Liver (tissue), 9 donors: Measurements from ENCODE around the gene RNF126. TPM values are rescaled to one million over a fixed set of nuclear protein-coding genes. Genes with fewer than 3 reads are reported as not detected.

ENCODE experiments used
- DNase-seq: peaks from one replicate; pipeline ENCODE4 v3.0.0-alpha.2; 2017; ENCODE audit warnings: low spot score
- H3K27ac ChIP-seq, 2 donors: one replicate each; pipeline ENCODE4 v1.7.0; 2013; ENCODE audit warnings: inconsistent platforms in 2 of 2, low read length in 2 of 2, control low read depth in 1 of 2, low read depth in 1 of 2, mild to moderate bottlenecking in 1 of 2
- H3K27me3 ChIP-seq, 4 donors: one replicate each; pipeline versions ENCODE4 v1.6.1 to v1.7.0; 2013; ENCODE audit warnings: low read length in 3 of 4, inconsistent platforms in 1 of 4, mild to moderate bottlenecking in 1 of 4, moderate library complexity in 1 of 4; ENCODE audit not compliant: control insufficient read depth in 4 of 4, insufficient read depth in 4 of 4
- H3K36me3 ChIP-seq, 4 donors: one replicate each; pipeline versions ENCODE4 v1.6.1 to v1.7.0; 2013; ENCODE audit warnings: low read length in 3 of 4, mild to moderate bottlenecking in 3 of 4, low read depth in 1 of 4, moderate library complexity in 1 of 4; ENCODE audit not compliant: control insufficient read depth in 4 of 4, insufficient read depth in 3 of 4
- H3K4me1 ChIP-seq, 4 donors: one replicate each; pipeline versions ENCODE4 v1.6.1 to v1.7.0; 2013; ENCODE audit warnings: low read length in 3 of 4, mild to moderate bottlenecking in 3 of 4, moderate library complexity in 1 of 4; ENCODE audit not compliant: control insufficient read depth in 4 of 4, insufficient read depth in 4 of 4
- H3K4me3 ChIP-seq, 3 donors: one replicate each; pipeline versions ENCODE4 v1.6.1 to v1.7.0; 2013; ENCODE audit warnings: low read length in 3 of 3, control low read depth in 1 of 3, low read depth in 1 of 3, mild to moderate bottlenecking in 1 of 3
- H3K9ac ChIP-seq, 2 donors: one replicate each; pipeline ENCODE4 v1.7.0; 2013; ENCODE audit warnings: low read length in 2 of 2, mild to moderate bottlenecking in 2 of 2, moderate library complexity in 2 of 2, control low read depth in 1 of 2, low read depth in 1 of 2
- H3K9me3 ChIP-seq, 4 donors: one replicate each; pipeline versions ENCODE4 v1.6.1 to v1.7.0; 2013; ENCODE audit warnings: low read length in 3 of 4; ENCODE audit not compliant: control insufficient read depth in 4 of 4
- ATF3 ChIP-seq: IDR thresholded peaks from 2 replicates; pipeline ENCODE4 v1.6.1; 2016; ENCODE audit warnings: antibody characterized with exemption
- CTCF ChIP-seq: fragments of 150-350 bp; IDR thresholded peaks from 2 replicates; pipeline ENCODE4 v1.5.1; 2017; ENCODE audit warnings: improper control_type of control experiment, low read depth, low read length; ENCODE audit not compliant: missing input control
- EGR1 ChIP-seq, 2 donors: IDR thresholded peaks; 2 replicates each; pipeline ENCODE4 v1.6.1; 2016 to 2018; ENCODE audit warnings: antibody characterized with exemption in 2 of 2, low read depth in 2 of 2
- FOXA1 ChIP-seq: IDR thresholded peaks from 2 replicates; pipeline ENCODE4 v1.6.1; 2016; ENCODE audit warnings: antibody characterized with exemption
- FOXA2 ChIP-seq: IDR thresholded peaks from 2 replicates; pipeline ENCODE4 v1.6.1; 2016; ENCODE audit warnings: antibody characterized with exemption
- GABPA ChIP-seq, 2 donors: IDR thresholded peaks in 1 of 2; conservative IDR thresholded peaks in 1 of 2; 2 replicates each; pipeline ENCODE4 v1.6.1; 2016; ENCODE audit warnings: antibody characterized with exemption in 2 of 2, mild to moderate bottlenecking in 1 of 2, moderate library complexity in 1 of 2
- HNF4A ChIP-seq, 2 donors: conservative IDR thresholded peaks; 2 replicates each; pipeline ENCODE4 v1.6.1; 2016; ENCODE audit warnings: antibody characterized with exemption in 2 of 2, mild to moderate bottlenecking in 2 of 2
- HNF4G ChIP-seq: IDR thresholded peaks from 2 replicates; pipeline ENCODE4 v1.6.1; 2016; ENCODE audit warnings: antibody characterized with exemption
- JUND ChIP-seq, 2 donors: IDR thresholded peaks; 2 replicates each; pipeline ENCODE4 v1.6.1; 2016; ENCODE audit warnings: antibody characterized with exemption in 2 of 2
- MAX ChIP-seq: IDR thresholded peaks from 2 replicates; pipeline ENCODE4 v1.6.1; 2016; ENCODE audit warnings: antibody characterized with exemption
- NR2F2 ChIP-seq: IDR thresholded peaks from 2 replicates; pipeline ENCODE4 v1.6.1; 2016; ENCODE audit warnings: antibody characterized with exemption
- RAD21 ChIP-seq, 2 donors: IDR thresholded peaks; 2 replicates each; pipeline ENCODE4 v1.6.1; 2016; ENCODE audit warnings: antibody characterized with exemption in 2 of 2, mild to moderate bottlenecking in 2 of 2
- REST ChIP-seq: IDR thresholded peaks from 2 replicates; pipeline ENCODE4 v1.6.1; 2016; ENCODE audit warnings: antibody characterized with exemption, mild to moderate bottlenecking
- RXRA ChIP-seq, 2 donors: IDR thresholded peaks; 2 replicates each; pipeline ENCODE4 v1.6.1; 2017 to 2018; ENCODE audit warnings: antibody characterized with exemption in 2 of 2, mild to moderate bottlenecking in 1 of 2
- SP1 ChIP-seq: IDR thresholded peaks from 2 replicates; pipeline ENCODE4 v1.6.1; 2018; ENCODE audit warnings: antibody characterized with exemption, mild to moderate bottlenecking
- TAF1 ChIP-seq: conservative IDR thresholded peaks from 2 replicates; pipeline ENCODE4 v1.6.1; 2016; ENCODE audit warnings: antibody characterized with exemption, mild to moderate bottlenecking
- YY1 ChIP-seq: IDR thresholded peaks from 2 replicates; pipeline ENCODE4 v1.6.1; 2016; ENCODE audit warnings: antibody characterized with exemption, mild to moderate bottlenecking
- ZBTB33 ChIP-seq: IDR thresholded peaks from 2 replicates; pipeline ENCODE4 v1.6.1; 2016; ENCODE audit warnings: antibody characterized with exemption
- WGBS: extraction: QIAGEN DNeasy Blood & Tissue Kit; methylation state at CpG from one replicate; pipeline ENCODE4 v1.1.7; 2013; 5-methylcytosine and 5-hydroxymethylcytosine counted together
- polyA plus RNA-seq, 2 donors: library from polyadenylated mRNA; stranded (reverse) in 1 of 2; unstranded in 1 of 2; fragments of 200-250 nt in 1 of 2; fragments of >200 nt in 1 of 2; fragmentation: Nextera tagmentation in 1 of 2; extraction: Ambion mirVana in 1 of 2; gene quantifications; one replicate each; pipeline versions ENCODE4 v1.2.1 to v1.2.3, GENCODE V29; 2013 to 2015
- total RNA-seq, 2 donors: library from RNA; depleted of rRNA; stranded (reverse); fragments of >200 nt; gene quantifications; one replicate each; pipeline ENCODE4 v1.2.3, GENCODE V29; 2014
- donor health status: healthy.
- donor health status: healthy.
- donor health status: healthy.
- donor health status: healthy.
- donor health status: healthy.

The RNF126 gene
- total and polyA plus RNA-seq, 4 donors: 16.7 to 32.7 (median 24.1) TPM

- no peaks in the 10 kb centered on the region for H3K27me3 ChIP-seq
- peaks cover 0 to 7% (median 4%) of the 10 kb centered on the region in 4 donors for H3K4me1 ChIP-seq
- no peak overlapping the region for H3K27ac ChIP-seq
- no peak for TF ChIP-seq FOXA1
- no peak for TF ChIP-seq TAF1
- no peak for TF ChIP-seq RXRA (IDR thresholded peaks at IDR 0.05)
- TF ChIP-seq HNF4A (conservative IDR thresholded peaks at IDR 0.05): no peak
- no peak for TF ChIP-seq CTCF
- no peak for TF ChIP-seq EGR1 (IDR thresholded peaks at IDR 0.05; ENCODE audit: low read depth in 2 of 2)
- TF ChIP-seq NR2F2: no peak
- TF ChIP-seq MAX: no peak
- no peak for TF ChIP-seq HNF4G
- no peak for TF ChIP-seq JUND (IDR thresholded peaks at IDR 0.05)
- no peak for TF ChIP-seq FOXA2
- no peak for TF ChIP-seq ATF3
- TF ChIP-seq RAD21 (IDR thresholded peaks at IDR 0.05): no peak
- no peak for TF ChIP-seq GABPA (IDR thresholded peaks at IDR 0.05 in 1 of 2, conservative IDR thresholded peaks at IDR 0.05 in 1 of 2)
- H3K9ac ChIP-seq: no peak overlapping the region
- no peak overlapping the region for H3K4me3 ChIP-seq
- no peak for DNase-seq
- WGBS: 82% methylated on average over 17 of the region's 17 CpGs
- H3K9me3 ChIP-seq: no peaks in the 10 kb centered on the region
- H3K36me3 ChIP-seq: peaks cover 0 to 10% (median 3%) of the 10 kb centered on the region in 4 donors
These were observed 21.3 kb downstream of the RNF126 start for GRCh38 chr19:641702-642101.

GRCh38 chr19:640606-641189 lies 22.3 kb downstream of the RNF126 start:
- no peak overlapping the region for H3K27ac ChIP-seq
- no peak overlapping the region for H3K9ac ChIP-seq
- no peak for DNase-seq
- H3K4me1 ChIP-seq: peaks cover 0 to 7% (median 4%) of the 10 kb centered on the region in 4 donors
- TF ChIP-seq NR2F2: no peak
- TF ChIP-seq FOXA1: no peak
- TF ChIP-seq TAF1: no peak
- TF ChIP-seq HNF4A (conservative IDR thresholded peaks at IDR 0.05): no peak
- no peak for TF ChIP-seq REST
- TF ChIP-seq MAX: no peak
- TF ChIP-seq ZBTB33: no peak
- no peak for TF ChIP-seq RAD21 (IDR thresholded peaks at IDR 0.05)
- no peak for TF ChIP-seq SP1
- TF ChIP-seq HNF4G: no peak
- TF ChIP-seq ATF3: no peak
- no peak for TF ChIP-seq RXRA (IDR thresholded peaks at IDR 0.05)
- no peak for TF ChIP-seq CTCF
- TF ChIP-seq YY1: no peak
- TF ChIP-seq JUND (IDR thresholded peaks at IDR 0.05): no peak
- TF ChIP-seq GABPA (IDR thresholded peaks at IDR 0.05 in 1 of 2, conservative IDR thresholded peaks at IDR 0.05 in 1 of 2): no peak
- TF ChIP-seq EGR1 (IDR thresholded peaks at IDR 0.05; ENCODE audit: low read depth in 2 of 2): no peak
- no peaks in the 10 kb centered on the region for H3K27me3 ChIP-seq
- peaks cover 0 to 4% (median 1%) of the 10 kb centered on the region in 4 donors for H3K36me3 ChIP-seq
- 93% methylated on average over 31 of the region's 31 CpGs for WGBS
- H3K4me3 ChIP-seq: no peak overlapping the region
- H3K9me3 ChIP-seq: no peaks in the 10 kb centered on the region
